ENCODE data around the gene NFIB.

Gene NFIB

DNA sequence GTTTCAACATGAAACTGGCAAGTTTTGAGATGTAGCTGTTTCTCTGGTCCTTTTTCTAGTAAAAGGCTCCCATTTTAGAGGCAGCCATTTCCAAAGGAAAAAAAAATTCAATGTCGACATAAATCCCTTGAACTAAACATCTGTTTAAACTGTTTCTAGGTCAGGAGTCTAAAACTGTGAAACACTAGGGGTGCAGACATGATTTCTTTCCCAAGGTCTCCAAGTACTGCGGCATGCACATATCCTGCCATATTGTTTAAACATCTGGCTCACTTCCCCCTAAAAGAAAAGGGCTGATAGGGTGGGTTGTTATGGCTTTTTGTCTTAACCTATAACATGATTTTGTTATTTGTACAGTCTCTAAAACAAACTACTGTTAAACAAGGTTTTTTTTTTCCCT, 51.1 kb downstream of the NFIB start:
- Histone ChIP-seq H3K9me3 (ENCODE audit: severe bottlenecking) (no peaks in the 10 kb centered on the region), H3K4me3 (ENCODE audit: low read depth, low read length) (no peak overlapping the region), H3K27me3 (ENCODE audit: insufficient read depth, low read depth, severe bottlenecking) (no peaks in the 10 kb centered on the region), H3K27ac (no peak overlapping the region), H3K36me3 (no peaks in the 10 kb centered on the region)
- DNase-seq, result no peak
- TF ChIP-seq, protein P1, sequence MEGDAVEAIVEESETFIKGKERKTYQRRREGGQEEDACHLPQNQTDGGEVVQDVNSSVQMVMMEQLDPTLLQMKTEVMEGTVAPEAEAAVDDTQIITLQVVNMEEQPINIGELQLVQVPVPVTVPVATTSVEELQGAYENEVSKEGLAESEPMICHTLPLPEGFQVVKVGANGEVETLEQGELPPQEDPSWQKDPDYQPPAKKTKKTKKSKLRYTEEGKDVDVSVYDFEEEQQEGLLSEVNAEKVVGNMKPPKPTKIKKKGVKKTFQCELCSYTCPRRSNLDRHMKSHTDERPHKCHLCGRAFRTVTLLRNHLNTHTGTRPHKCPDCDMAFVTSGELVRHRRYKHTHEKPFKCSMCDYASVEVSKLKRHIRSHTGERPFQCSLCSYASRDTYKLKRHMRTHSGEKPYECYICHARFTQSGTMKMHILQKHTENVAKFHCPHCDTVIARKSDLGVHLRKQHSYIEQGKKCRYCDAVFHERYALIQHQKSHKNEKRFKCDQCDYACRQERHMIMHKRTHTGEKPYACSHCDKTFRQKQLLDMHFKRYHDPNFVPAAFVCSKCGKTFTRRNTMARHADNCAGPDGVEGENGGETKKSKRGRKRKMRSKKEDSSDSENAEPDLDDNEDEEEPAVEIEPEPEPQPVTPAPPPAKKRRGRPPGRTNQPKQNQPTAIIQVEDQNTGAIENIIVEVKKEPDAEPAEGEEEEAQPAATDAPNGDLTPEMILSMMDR (IDR thresholded peaks at IDR 0.05; ENCODE audit: low read depth, low read length), result no peak

DNA sequence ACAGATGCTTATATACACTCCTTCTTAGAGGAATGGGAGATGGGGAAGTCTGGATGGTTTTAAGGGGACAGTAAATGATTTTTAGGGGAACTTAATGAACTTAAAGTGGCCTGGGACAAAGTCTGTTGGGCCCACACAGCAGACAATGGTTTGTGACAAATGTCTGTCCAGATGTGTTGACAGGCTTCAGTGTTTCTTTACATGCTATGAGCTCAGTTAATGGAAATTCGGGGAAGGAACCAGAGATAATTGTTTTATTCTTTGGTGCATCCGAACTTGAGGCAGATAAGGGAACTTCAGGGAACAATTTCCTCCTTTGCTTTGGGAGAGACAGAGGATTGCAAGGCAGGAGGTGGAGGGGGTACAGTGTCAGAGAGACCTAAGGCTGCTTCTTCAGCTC, 52.3 kb downstream of the NFIB start:
- no peaks in the 10 kb centered on the region for H3K27me3 ChIP-seq (ENCODE audit: insufficient read depth, low read depth, severe bottlenecking)
- H3K4me3 ChIP-seq (ENCODE audit: low read depth, low read length), result no peak overlapping the region
- H3K27ac ChIP-seq, result no peak overlapping the region
- no peak for DNase-seq
- H3K9me3 ChIP-seq (ENCODE audit: severe bottlenecking), result no peaks in the 10 kb centered on the region
- TF ChIP-seq, protein P1 (IDR thresholded peaks at IDR 0.05; ENCODE audit: low read depth, low read length), result no peak
- no peaks in the 10 kb centered on the region for H3K36me3 ChIP-seq

- TF ChIP-seq, protein P1 (IDR thresholded peaks at IDR 0.05; ENCODE audit: low read depth, low read length), result no peak
- no peaks in the 10 kb centered on the region for H3K36me3 ChIP-seq
- no peaks in the 10 kb centered on the region for H3K9me3 ChIP-seq (ENCODE audit: severe bottlenecking)
- no peaks in the 10 kb centered on the region for H3K27me3 ChIP-seq (ENCODE audit: insufficient read depth, low read depth, severe bottlenecking)
- no peak overlapping the region for H3K27ac ChIP-seq
- no peak overlapping the region for H3K4me3 ChIP-seq (ENCODE audit: low read depth, low read length)
- DNase-seq, result no peak
Observed at GRCh38 chr9:14260101-14260500, 53.8 kb downstream of the NFIB start.

- Histone ChIP-seq H3K27ac (no peak overlapping the region), H3K27me3 (ENCODE audit: insufficient read depth, low read depth, severe bottlenecking) (no peaks in the 10 kb centered on the region), H3K4me3 (ENCODE audit: low read depth, low read length) (no peak overlapping the region), H3K9me3 (ENCODE audit: severe bottlenecking) (no peaks in the 10 kb centered on the region), H3K36me3 (no peaks in the 10 kb centered on the region)
- DNase-seq, result no peak
- TF ChIP-seq, protein P1 (IDR thresholded peaks at IDR 0.05; ENCODE audit: low read depth, low read length), result no peak
Observed at GRCh38 chr9:14258660-14259239, 55.2 kb downstream of the NFIB start.

DNA sequence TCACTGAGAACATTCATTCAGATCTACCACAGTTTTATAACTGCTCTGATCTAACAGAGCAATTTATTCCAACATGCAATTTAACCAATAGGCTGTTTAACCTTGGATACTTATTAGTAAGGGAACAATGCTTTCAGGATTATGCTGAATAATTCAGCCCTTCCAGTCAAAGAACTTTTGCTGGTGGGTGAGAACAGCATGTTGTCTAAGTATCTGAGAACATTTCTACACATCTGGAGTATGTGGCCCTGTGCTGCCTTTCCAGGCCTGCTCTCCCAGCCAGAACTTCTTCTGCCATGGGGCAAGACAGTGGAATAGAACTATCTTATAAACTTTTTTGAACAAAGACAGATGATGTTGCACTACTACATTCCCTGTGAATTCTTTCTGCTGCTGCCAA, 55.8 kb downstream of the NFIB start:
- no peak overlapping the region for H3K4me3 ChIP-seq (ENCODE audit: low read depth, low read length)
- no peak for DNase-seq
- no peaks in the 10 kb centered on the region for H3K27me3 ChIP-seq (ENCODE audit: insufficient read depth, low read depth, severe bottlenecking)
- H3K36me3 ChIP-seq, result no peaks in the 10 kb centered on the region
- TF ChIP-seq, protein P1 (IDR thresholded peaks at IDR 0.05; ENCODE audit: low read depth, low read length), result no peak
- no peak overlapping the region for H3K27ac ChIP-seq
- no peaks in the 10 kb centered on the region for H3K9me3 ChIP-seq (ENCODE audit: severe bottlenecking)

DNA sequence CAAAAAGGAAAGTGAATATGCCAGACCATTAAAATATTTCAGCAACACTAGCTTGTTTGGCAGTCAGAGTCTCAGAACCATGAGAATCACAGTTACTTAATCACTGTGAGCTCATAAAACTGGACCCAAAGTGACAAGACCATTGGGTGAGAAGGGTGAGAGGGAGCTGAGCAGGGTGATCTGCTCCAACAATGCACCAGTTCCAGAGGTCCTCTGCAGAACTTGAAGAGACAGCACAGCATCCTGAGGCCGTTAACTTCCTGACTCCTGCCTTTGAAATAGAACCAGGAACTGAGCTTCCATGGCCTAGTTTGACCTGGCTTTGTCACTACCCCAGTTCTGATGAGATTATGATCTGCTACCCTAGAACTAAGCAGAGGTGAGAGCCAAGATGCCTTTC, 57.4 kb downstream of the NFIB start:
- H3K9me3 ChIP-seq (ENCODE audit: severe bottlenecking), result no peaks in the 10 kb centered on the region
- H3K4me3 ChIP-seq (ENCODE audit: low read depth, low read length), result no peak overlapping the region
- DNase-seq, result no peak
- no peak overlapping the region for H3K27ac ChIP-seq
- H3K27me3 ChIP-seq (ENCODE audit: insufficient read depth, low read depth, severe bottlenecking), result no peaks in the 10 kb centered on the region
- no peaks in the 10 kb centered on the region for H3K36me3 ChIP-seq
- TF ChIP-seq, protein P1 (IDR thresholded peaks at IDR 0.05; ENCODE audit: low read depth, low read length), result no peak

All from WERI-Rb-1 (cell line).